ENCODE measurements around the gene NOL3. TPM values are rescaled to one million over a fixed set of nuclear protein-coding genes. Genes with fewer than 3 reads are reported as not detected.
A peak's percentile ranks its signal among the peaks of the same experiment; 100 is the strongest.

The NOL3 gene
- total RNA-seq, 1 donor: 10.1 TPM

GRCh38 chr16:67165121-67166078, 4.9 kb upstream of the NOL3 start:
- no peak for TF ChIP-seq CTCF (IDR thresholded peaks at IDR 0.05; ENCODE audit: insufficient read depth, low read length)
- no peak for DNase-seq (ENCODE audit: low read depth)
- no peak overlapping the region for H3K4me3 ChIP-seq (ENCODE audit: low read depth, low read length)

GRCh38 chr16:67166110-67166547, 4.2 kb upstream of the NOL3 start:
- TF ChIP-seq CTCF (IDR thresholded peaks at IDR 0.05; ENCODE audit: insufficient read depth, low read length): no peak
- no peak overlapping the region for H3K4me3 ChIP-seq (ENCODE audit: low read depth, low read length)

GRCh38 chr16:67166598-67167168, 3.7 kb upstream of the NOL3 start:
- DNase-seq (ENCODE audit: low read depth): no peak
- H3K4me3 ChIP-seq (ENCODE audit: low read depth, low read length): no peak overlapping the region
- no peak for TF ChIP-seq CTCF (IDR thresholded peaks at IDR 0.05; ENCODE audit: insufficient read depth, low read length)

More at GRCh38 chr16:67166110-67166547, 4.2 kb upstream of the NOL3 start:
- DNase-seq (ENCODE audit: low read depth): no peak

- DNase-seq (ENCODE audit: low read depth): no peak
- no peak for TF ChIP-seq CTCF (IDR thresholded peaks at IDR 0.05; ENCODE audit: insufficient read depth, low read length)
- H3K4me3 ChIP-seq (ENCODE audit: low read depth, low read length): no peak overlapping the region
These were observed 2.8 kb upstream of the NOL3 start for GRCh38 chr16:67167588-67167987.

- no peak for DNase-seq (ENCODE audit: low read depth)
- no peak overlapping the region for H3K4me3 ChIP-seq (ENCODE audit: low read depth, low read length)
- TF ChIP-seq CTCF (IDR thresholded peaks at IDR 0.05; ENCODE audit: insufficient read depth, low read length): no peak
These were observed 1.3 kb upstream of the NOL3 start for GRCh38 chr16:67169011-67169451.

- peak overlapping the region; percentile 65 for H3K4me3 ChIP-seq (ENCODE audit: low read depth, low read length)
- DNase-seq (ENCODE audit: low read depth): no peak
- TF ChIP-seq CTCF (IDR thresholded peaks at IDR 0.05; ENCODE audit: insufficient read depth, low read length): peak; percentile 67
These were observed 633 bp upstream of the NOL3 start for GRCh38 chr16:67169642-67170167.

All from fibroblast of the aortic adventitia (primary cell).